ENCODE data around the gene MYH8. TPM values are rescaled to one million over a fixed set of nuclear protein-coding genes. Genes with fewer than 3 reads are reported as not detected.

MYH8 gene
- total and polyA plus RNA-seq, 2 of the 13 experiments (the other 11 are each of a cell fraction or from before 2014, with no cell fraction given) = not detected

GRCh38 chr17:10447026-10447931, 25.5 kb upstream of the MYH8 start (continued):
- TF ChIP-seq CTCF (CRISPR knock-in tag; IDR thresholded peaks at IDR 0.05) (no peak), GPN1 (CRISPR knock-in tag; IDR thresholded peaks at IDR 0.05; ENCODE audit: borderline replicate concordance) (no peak), CHD2 (IDR thresholded peaks at IDR 0.05; ENCODE audit: low read depth, low read length) (no peak), GRHL1 (CRISPR knock-in tag; conservative IDR thresholded peaks at IDR 0.05) (no peak), JUN (CRISPR knock-in tag; IDR thresholded peaks at IDR 0.05) (0 out of 2 replicates have a peak, but pooled peaks have one; percentile 34), ZFP37 (CRISPR knock-in tag; IDR thresholded peaks at IDR 0.05; ENCODE audit: borderline replicate concordance) (no peak), NONO (IDR thresholded peaks at IDR 0.05) (no peak), NONO (CRISPR knock-in tag; conservative IDR thresholded peaks at IDR 0.05) (0 out of 2 replicates have a peak, but pooled peaks have one; percentile 42), ZNF121 (CRISPR knock-in tag; IDR thresholded peaks at IDR 0.05) (no peak), KDM6A (CRISPR knock-in tag; IDR thresholded peaks at IDR 0.05; ENCODE audit: low read depth) (peak; percentile 71), SP4 (CRISPR knock-in tag; IDR thresholded peaks at IDR 0.05) (no peak), TRIM22 (IDR thresholded peaks at IDR 0.05) (no peak), PHF21A (CRISPR knock-in tag; IDR thresholded peaks at IDR 0.05) (peak; percentile 65), ZNF562 (CRISPR knock-in tag; IDR thresholded peaks at IDR 0.05; ENCODE audit: borderline replicate concordance) (no peak), YEATS4 (CRISPR knock-in tag; IDR thresholded peaks at IDR 0.05; ENCODE audit: borderline replicate concordance) (no peak), ONECUT2 (CRISPR knock-in tag; IDR thresholded peaks at IDR 0.05) (no peak), DNMT3B (CRISPR knock-in tag; conservative IDR thresholded peaks at IDR 0.05) (no peak), SUZ12 (IDR thresholded peaks at IDR 0.05; ENCODE audit: low read depth, low read length) (no peak), PRPF4 (IDR thresholded peaks at IDR 0.05; ENCODE audit: low read depth, low read length, poor library complexity, severe bottlenecking) (no peak), ZBTB3 (CRISPR knock-in tag; IDR thresholded peaks at IDR 0.05; ENCODE audit: borderline replicate concordance, low read depth) (no peak), ZSCAN20 (CRISPR knock-in tag; IDR thresholded peaks at IDR 0.05; ENCODE audit: borderline replicate concordance) (no peak), GFI1 (CRISPR knock-in tag; IDR thresholded peaks at IDR 0.05; ENCODE audit: borderline replicate concordance) (peak; percentile 66; the same call in 1 of the 2 replicates), PCBP2 (optimal IDR thresholded peaks at IDR 0.05; ENCODE audit: low read depth, low read length, poor library complexity, severe bottlenecking) (no peak)

Data from HepG2 (cell line).